Activated CD8-positive, alpha-beta T cell treated with anti-CD3 and anti-CD28 coated beads for 36 hours (primary cell): ENCODE measurements around the gene NTN5. TPM values are rescaled to one million over a fixed set of nuclear protein-coding genes. Genes with fewer than 3 reads are reported as not detected.

Experiments
- ATAC-seq: fragments of 200-7000 bp; cut with Tn5 transposase; one replicate; pipeline ENCODE4 v1.10.0; 2021; ENCODE audit warnings: mild to moderate bottlenecking, moderate library complexity
- CTCF ChIA-PET: fragments of 350-600 bp; sonication (Branson Sonifier 250); formaldehyde crosslinking; loops from one replicate; lab custom pipeline; 2021; ENCODE audit warnings: antibody characterized with exemption; lab: Charles Lee
- POLR2A ChIA-PET: fragments of 350-600 bp; sonication (Branson Sonifier 250); formaldehyde crosslinking; loops from one replicate; lab custom pipeline; 2021; ENCODE audit warnings: antibody characterized with exemption; lab: Charles Lee
- DNase-seq: peaks from one replicate; pipeline ENCODE4 v3.0.0-alpha.2; 2020
- H3K27ac Mint-ChIP-seq: one replicate; pipeline ENCODE4 v1.8.0; 2021; ENCODE audit warnings: mild to moderate bottlenecking, mixed read lengths
- H3K27me3 Mint-ChIP-seq: one replicate; pipeline ENCODE4 v1.8.0; 2021; ENCODE audit warnings: mixed read lengths
- H3K36me3 Mint-ChIP-seq: one replicate; pipeline ENCODE4 v1.8.0; 2021; ENCODE audit warnings: low read depth, mixed read lengths
- H3K4me1 Mint-ChIP-seq: one replicate; pipeline ENCODE4 v1.8.0; 2021; ENCODE audit warnings: low read depth, mixed read lengths
- H3K4me3 Mint-ChIP-seq: one replicate; pipeline ENCODE4 v1.8.0; 2021; ENCODE audit warnings: mild to moderate bottlenecking, moderate library complexity, mixed read lengths
- H3K9me3 Mint-ChIP-seq: one replicate; pipeline ENCODE4 v1.8.0; 2021; ENCODE audit warnings: mixed read lengths
- CTCF ChIP-seq: fragments of 200-600 bp; IDR thresholded peaks from one replicate; pipeline ENCODE4 v1.8.0; 2022; ENCODE audit warnings: antibody characterized with exemption, mild to moderate bottlenecking
- intact Hi-C: fragments of 100-400 bp; cut with micrococcal nuclease; formaldehyde crosslinking; loops from one replicate; pipeline ENCODE4 v1.10.0; 2022
- total RNA-seq, 2 experiments: library from RNA; stranded (reverse); gene quantifications; one replicate each; pipeline ENCODE4 v1.2.3, GENCODE V29; 2021

NTN5 gene
- total RNA-seq, 2 experiments from 2014 or later = 0.16 to 0.83 TPM

GRCh38 chr19:48715681-48716171 is 42.9 kb upstream of the NTN5 start:
- Mint-ChIP-seq H3K36me3 (no peaks in the 10 kb centered on the region), H3K27ac (no peak overlapping the region), H3K9me3 (peaks cover 4% of the 10 kb centered on the region), H3K4me1 (peaks cover 10% of the 10 kb centered on the region), H3K4me3 (peak overlapping the region; percentile 35), H3K27me3 (no peaks in the 10 kb centered on the region)
- CTCF ChIA-PET = interaction anchor here (0.6 to 1.1 kb wide), 2 partner anchors 40 to 159 kb away, joined by 3 read pairs; no protein-coding TSS in a partner anchor
- ATAC-seq = no peak
- POLR2A ChIA-PET = interaction anchor here (1.4 kb wide), 1 partner anchor 9 kb away, joined by 3 read pairs; no protein-coding TSS in a partner anchor
- no peak for TF ChIP-seq CTCF
- intact Hi-C loops = no loop called here
- no peak for DNase-seq

- POLR2A ChIA-PET = interaction anchor here (0.7 kb wide), 1 partner anchor 834 kb away, joined by 3 read pairs; no protein-coding TSS in a partner anchor
- CTCF ChIA-PET = interaction anchor here (1.0 kb wide), 2 partner anchors 10 to 24 kb away, joined by 3 read pairs; no protein-coding TSS in a partner anchor
- intact Hi-C loops = no loop called here
- ATAC-seq (no peak), DNase-seq (no peak)
- peaks cover 4% of the 10 kb centered on the region for H3K9me3 Mint-ChIP-seq
- H3K27me3 Mint-ChIP-seq = no peaks in the 10 kb centered on the region
- H3K27ac Mint-ChIP-seq = peak overlapping the region; percentile 87
- no peaks in the 10 kb centered on the region for H3K36me3 Mint-ChIP-seq
- H3K4me3 Mint-ChIP-seq = peak overlapping the region; percentile 84
- peaks cover 8% of the 10 kb centered on the region for H3K4me1 Mint-ChIP-seq
- TF ChIP-seq CTCF = no peak
These were observed 42.2 kb upstream of the NTN5 start for GRCh38 chr19:48714759-48715675.

GRCh38 chr19:48713864-48714755 is 41.3 kb upstream of the NTN5 start:
- no peak for TF ChIP-seq CTCF
- Mint-ChIP-seq H3K4me3 (peak overlapping the region; percentile 84), H3K27ac (peak overlapping the region; percentile 87), H3K27me3 (no peaks in the 10 kb centered on the region), H3K36me3 (no peaks in the 10 kb centered on the region), H3K9me3 (peaks cover 4% of the 10 kb centered on the region), H3K4me1 (peaks cover 8% of the 10 kb centered on the region)
- DNase-seq (peak; percentile 99), ATAC-seq (peak; percentile 92)
- ChIA-PET CTCF (interaction anchor here (0.9 to 1.7 kb wide), 7 partner anchors 10 to 74 kb away, joined by 3 to 8 read pairs (median 3); no protein-coding TSS in a partner anchor), POLR2A (interaction anchor here (0.7 to 1.3 kb wide), 6 partner anchors 11 to 834 kb away, joined by 3 to 5 read pairs (median 4); partner anchors contain the start of gene BCAT2)
- intact Hi-C loops = no loop called here

GRCh38 chr19:48713041-48713863 is 40.4 kb upstream of the NTN5 start:
- no peak for TF ChIP-seq CTCF
- H3K27ac Mint-ChIP-seq = peak overlapping the region; percentile 20
- peak overlapping the region; percentile 84 for H3K4me3 Mint-ChIP-seq
- H3K4me1 Mint-ChIP-seq = peaks cover 8% of the 10 kb centered on the region
- H3K9me3 Mint-ChIP-seq = peaks cover 4% of the 10 kb centered on the region
- POLR2A ChIA-PET = interaction anchor here (1.0 to 1.3 kb wide), 5 partner anchors 12 to 97 kb away, joined by 3 to 5 read pairs (median 4); partner anchors contain the start of gene BCAT2
- intact Hi-C loops = no loop called here
- H3K27me3 Mint-ChIP-seq = no peaks in the 10 kb centered on the region
- ATAC-seq (no peak), DNase-seq (no peak)
- H3K36me3 Mint-ChIP-seq = no peaks in the 10 kb centered on the region
- CTCF ChIA-PET = interaction anchor here (0.6 to 1.9 kb wide), 10 partner anchors 16 to 129 kb away, joined by 3 to 8 read pairs (median 4); partner anchors contain the start of gene CA11
